A673 (cell line): ENCODE measurements around the gene NDUFAF5.

Experiments used
- EZH2 ChIP-seq: fragments of 200-600 bp; sonication (generic); IDR thresholded peaks from 2 replicates; pipeline ENCODE4 v1.6.1; 2017; ENCODE audit warnings: borderline replicate concordance, low read depth, mild to moderate bottlenecking, mixed read lengths, antibody characterized with exemption, low read length; ENCODE audit not compliant: poor library complexity, severe bottlenecking
- TF ChIP-seq, protein P1 (sequence below): fragments of 300-800, 200-600 bp; sonication (generic); conservative IDR thresholded peaks from 2 replicates; pipeline ENCODE4 v1.5.1; 2017; ENCODE audit warnings: low read depth, mild to moderate bottlenecking, antibody characterized with exemption, low read length, moderate library complexity, mixed read lengths

- TF ChIP-seq, protein P1, sequence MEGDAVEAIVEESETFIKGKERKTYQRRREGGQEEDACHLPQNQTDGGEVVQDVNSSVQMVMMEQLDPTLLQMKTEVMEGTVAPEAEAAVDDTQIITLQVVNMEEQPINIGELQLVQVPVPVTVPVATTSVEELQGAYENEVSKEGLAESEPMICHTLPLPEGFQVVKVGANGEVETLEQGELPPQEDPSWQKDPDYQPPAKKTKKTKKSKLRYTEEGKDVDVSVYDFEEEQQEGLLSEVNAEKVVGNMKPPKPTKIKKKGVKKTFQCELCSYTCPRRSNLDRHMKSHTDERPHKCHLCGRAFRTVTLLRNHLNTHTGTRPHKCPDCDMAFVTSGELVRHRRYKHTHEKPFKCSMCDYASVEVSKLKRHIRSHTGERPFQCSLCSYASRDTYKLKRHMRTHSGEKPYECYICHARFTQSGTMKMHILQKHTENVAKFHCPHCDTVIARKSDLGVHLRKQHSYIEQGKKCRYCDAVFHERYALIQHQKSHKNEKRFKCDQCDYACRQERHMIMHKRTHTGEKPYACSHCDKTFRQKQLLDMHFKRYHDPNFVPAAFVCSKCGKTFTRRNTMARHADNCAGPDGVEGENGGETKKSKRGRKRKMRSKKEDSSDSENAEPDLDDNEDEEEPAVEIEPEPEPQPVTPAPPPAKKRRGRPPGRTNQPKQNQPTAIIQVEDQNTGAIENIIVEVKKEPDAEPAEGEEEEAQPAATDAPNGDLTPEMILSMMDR = no peak
- no peak for TF ChIP-seq EZH2
These were observed 66.5 kb downstream of the NDUFAF5 start for GRCh38 chr20:13851279-13851678.
